Tibial nerve (tissue), 4 donors: ENCODE measurements around the gene PIGR. TPM values are rescaled to one million over a fixed set of nuclear protein-coding genes. Genes with fewer than 3 reads are reported as not detected.
"Not testable (repeated sequence)": the region's sequence is repeated elsewhere in the genome, so short reads cannot be mapped to it uniquely, and the experiment has no call there.

Experiments used
- DNase-seq, 2 donors: peaks; one replicate each; pipeline ENCODE4 v3.0.0-alpha.2; 2019; ENCODE audit warnings: low spot score in 2 of 2
- H3K27ac ChIP-seq, 4 donors: fragments of 200-600 bp; sonication (generic) in 3 of 4; one replicate each; pipeline ENCODE4 v1.5.1; 2017 to 2019; ENCODE audit warnings: mild to moderate bottlenecking in 1 of 4
- H3K27me3 ChIP-seq, 2 donors: fragments of 200-600 bp; sonication (generic) in 1 of 2; one replicate each; pipeline versions ENCODE4 v1.5.1 to v1.6.0; 2017 to 2019
- H3K36me3 ChIP-seq, 3 donors: fragments of 200-600 bp; sonication (generic); one replicate each; pipeline ENCODE4 v1.5.1; 2018 to 2019
- H3K4me1 ChIP-seq, 4 donors: fragments of 200-600 bp; sonication (generic) in 3 of 4; one replicate each; pipeline ENCODE4 v1.5.1; 2017 to 2019
- H3K4me3 ChIP-seq, 4 donors: fragments of 200-600 bp; sonication (generic) in 3 of 4; one replicate each; pipeline ENCODE4 v1.5.1; 2017 to 2019; ENCODE audit warnings: mild to moderate bottlenecking in 1 of 4, moderate library complexity in 1 of 4
- H3K9me3 ChIP-seq, 4 donors: fragments of 200-600 bp; sonication (generic) in 3 of 4; one replicate each; pipeline ENCODE4 v1.5.1; 2017 to 2019
- EP300 ChIP-seq, 2 donors: sonication (generic); formaldehyde crosslinking; IDR thresholded peaks; one replicate each; pipeline ENCODE4 v1.6.1; 2017; ENCODE audit warnings: antibody characterized with exemption in 2 of 2, mild to moderate bottlenecking in 1 of 2
- POLR2A ChIP-seq, 2 donors: fragments of 450-650 bp; IDR thresholded peaks; one replicate each; pipeline ENCODE4 v1.6.1; 2017; ENCODE audit warnings: antibody characterized with exemption in 2 of 2, mild to moderate bottlenecking in 2 of 2, moderate library complexity in 2 of 2
- WGBS, 2 donors: methylation state at CpG; one replicate each; pipeline ENCODE4 v1.1.5; 2018; 5-methylcytosine and 5-hydroxymethylcytosine counted together
- total RNA-seq, 4 donors: library from RNA; depleted of rRNA; stranded (reverse); fragments of >200 nt; gene quantifications; one replicate each; pipeline ENCODE4 v1.1.0, GENCODE V29; 2016
- TF ChIP-seq, protein P1 (sequence below), 5 experiments: fragments of 200-600 bp in 3 of 5; fragments of 450-650 bp in 2 of 5; sonication (generic) in 3 of 5; IDR thresholded peaks; one replicate each; pipeline ENCODE4 v1.5.1; 2016 to 2019; ENCODE audit warnings: antibody characterized with exemption in 5 of 5, mild to moderate bottlenecking in 3 of 5, moderate library complexity in 2 of 5

Gene PIGR
- total RNA-seq, 4 donors from 2014 or later, result 0.22 TPM; not detected in 3

DNA sequence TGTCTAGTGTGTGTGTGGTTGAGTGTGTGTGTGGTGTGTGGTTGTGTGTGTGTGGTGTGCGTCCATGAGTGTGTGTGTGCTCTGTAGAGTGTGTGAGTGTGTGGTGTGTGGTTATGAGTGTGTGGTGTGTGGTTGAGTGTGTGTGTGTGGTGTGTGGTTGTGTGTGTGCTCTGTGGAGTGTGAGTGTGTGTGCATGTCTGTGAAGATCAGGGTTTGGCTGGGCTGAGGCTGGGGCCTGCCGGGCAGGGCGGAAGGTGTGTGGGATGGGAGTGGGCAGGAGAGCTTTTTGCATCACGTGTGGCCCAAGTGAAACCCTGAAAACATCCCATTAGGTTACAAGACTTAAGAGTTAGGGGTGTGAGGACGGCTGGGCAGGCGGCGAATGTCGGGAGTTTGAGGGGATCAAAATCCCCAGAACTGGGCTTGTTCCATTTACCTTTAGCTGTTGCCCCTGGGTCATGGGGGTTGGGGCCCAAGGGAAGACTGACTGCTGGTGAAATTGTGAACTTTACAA lies 21.6 kb downstream of the PIGR start:
- H3K36me3 ChIP-seq, result no peaks in the 10 kb centered on the region
- peak overlapping the region in 1 of 4 donors; percentile 58 for H3K27ac ChIP-seq
- H3K27me3 ChIP-seq, result no peaks in the 10 kb centered on the region
- no peak overlapping the region for H3K4me3 ChIP-seq
- peaks cover 0 to 28% (median 0%) of the 10 kb centered on the region in 4 donors for H3K4me1 ChIP-seq
- TF ChIP-seq, protein P1, sequence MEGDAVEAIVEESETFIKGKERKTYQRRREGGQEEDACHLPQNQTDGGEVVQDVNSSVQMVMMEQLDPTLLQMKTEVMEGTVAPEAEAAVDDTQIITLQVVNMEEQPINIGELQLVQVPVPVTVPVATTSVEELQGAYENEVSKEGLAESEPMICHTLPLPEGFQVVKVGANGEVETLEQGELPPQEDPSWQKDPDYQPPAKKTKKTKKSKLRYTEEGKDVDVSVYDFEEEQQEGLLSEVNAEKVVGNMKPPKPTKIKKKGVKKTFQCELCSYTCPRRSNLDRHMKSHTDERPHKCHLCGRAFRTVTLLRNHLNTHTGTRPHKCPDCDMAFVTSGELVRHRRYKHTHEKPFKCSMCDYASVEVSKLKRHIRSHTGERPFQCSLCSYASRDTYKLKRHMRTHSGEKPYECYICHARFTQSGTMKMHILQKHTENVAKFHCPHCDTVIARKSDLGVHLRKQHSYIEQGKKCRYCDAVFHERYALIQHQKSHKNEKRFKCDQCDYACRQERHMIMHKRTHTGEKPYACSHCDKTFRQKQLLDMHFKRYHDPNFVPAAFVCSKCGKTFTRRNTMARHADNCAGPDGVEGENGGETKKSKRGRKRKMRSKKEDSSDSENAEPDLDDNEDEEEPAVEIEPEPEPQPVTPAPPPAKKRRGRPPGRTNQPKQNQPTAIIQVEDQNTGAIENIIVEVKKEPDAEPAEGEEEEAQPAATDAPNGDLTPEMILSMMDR (IDR thresholded peaks at IDR 0.05), result no peak
- no peak for TF ChIP-seq EP300 (IDR thresholded peaks at IDR 0.05)
- no peak for TF ChIP-seq POLR2A (IDR thresholded peaks at IDR 0.05)
- H3K9me3 ChIP-seq, result no peaks in the 10 kb centered on the region
- no peak for DNase-seq
- WGBS, 2 donors, result 69 to 75% methylated on average over 8 of the region's 8 CpGs

DNA sequence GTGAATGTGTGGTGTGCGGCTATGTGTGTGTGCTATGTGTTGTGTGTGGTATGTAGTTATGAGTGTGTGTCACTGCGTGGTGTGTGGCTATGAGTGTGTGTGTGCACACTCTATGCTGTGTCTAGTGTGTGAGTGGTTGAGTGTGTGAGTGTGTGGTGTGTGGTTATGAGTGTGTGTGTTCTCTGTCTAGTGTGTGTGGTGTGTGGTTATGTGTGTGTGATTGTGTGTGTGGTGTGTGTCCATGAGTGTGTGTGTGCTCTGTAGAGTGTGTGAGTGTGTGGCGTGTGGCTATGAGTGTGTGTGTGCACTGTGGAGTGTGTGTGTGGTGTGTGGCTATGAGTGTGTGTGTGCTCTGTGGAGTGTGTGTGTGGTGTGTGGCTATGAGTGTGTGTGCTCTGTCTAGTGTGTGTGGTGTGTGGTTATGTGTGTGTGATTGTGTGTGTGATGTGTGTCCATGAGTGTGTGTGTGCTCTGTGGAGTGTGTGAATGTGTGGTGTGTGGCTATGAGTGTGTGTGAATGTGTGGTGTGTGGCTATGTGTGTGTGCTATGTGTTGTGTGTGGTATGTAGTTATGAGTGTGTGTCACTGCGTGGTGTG lies 22.2 kb downstream of the PIGR start:
- Histone ChIP-seq H3K27ac (peak overlapping the region in 1 of 4 donors; percentile 58), H3K4me1 (peaks cover 0 to 25% (median 0%) of the 10 kb centered on the region in 4 donors)
- H3K36me3 ChIP-seq, H3K4me3 ChIP-seq, H3K27me3 ChIP-seq, DNase-seq, H3K9me3 ChIP-seq: not testable (repeated sequence)
- WGBS, 2 donors, result 85 to 88% methylated on average over 4 of the region's 4 CpGs

DNA sequence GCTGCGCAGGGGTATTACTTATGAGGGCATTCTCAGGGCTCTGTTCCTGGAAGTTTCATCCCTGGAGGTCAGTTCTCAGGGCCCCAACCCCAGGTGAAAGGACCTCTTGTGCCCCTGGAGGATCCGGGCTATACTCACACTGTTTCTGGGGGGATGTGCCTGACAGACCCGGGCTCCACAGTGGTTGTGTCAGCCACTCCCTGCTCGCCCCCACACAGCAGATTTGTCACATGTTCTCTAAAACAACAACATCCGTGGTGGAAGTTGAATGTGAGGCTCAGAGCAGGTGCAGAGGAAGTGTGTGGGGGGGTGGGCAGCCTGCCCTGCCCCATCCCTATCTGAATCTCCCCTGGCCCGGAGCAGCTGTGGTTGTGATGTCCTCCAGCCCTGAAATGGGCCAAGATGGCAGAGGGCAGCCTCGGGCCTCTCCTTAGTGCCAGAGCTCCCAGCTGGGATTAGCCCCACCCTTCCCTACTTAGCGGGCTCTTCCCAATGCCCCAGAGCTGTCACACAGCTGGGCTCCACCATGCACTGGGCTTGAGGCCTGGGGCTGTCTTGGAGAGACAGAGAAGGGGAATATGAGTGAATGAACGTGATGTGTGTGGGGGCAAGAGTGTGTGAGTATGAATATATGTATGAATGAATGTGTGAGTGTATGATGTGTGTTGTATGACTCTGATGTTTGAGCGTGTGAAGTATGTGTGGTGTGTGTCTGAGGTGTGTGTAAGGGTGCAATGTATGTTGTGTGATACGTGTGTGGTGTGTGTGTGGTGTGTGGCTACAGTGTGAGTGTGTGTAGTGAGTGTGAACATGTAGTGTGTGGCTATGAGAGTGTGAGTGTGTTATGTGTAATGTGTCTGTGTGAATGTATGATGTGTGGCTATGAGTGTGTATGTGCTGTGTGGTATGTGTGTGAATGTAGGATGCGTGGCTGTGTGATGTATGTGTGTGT lies 23.0 kb downstream of the PIGR start:
- DNase-seq, result no peak
- 53 to 65% methylated on average over 11 to 12 of the region's 12 CpGs for WGBS, 2 donors
- H3K27ac ChIP-seq, result peak overlapping the region in 2 of 4 donors; percentile 53 to 87
- no peaks in the 10 kb centered on the region for H3K27me3 ChIP-seq
- no peaks in the 10 kb centered on the region for H3K9me3 ChIP-seq
- H3K4me3 ChIP-seq, result no peak overlapping the region
- no peak for TF ChIP-seq EP300 (IDR thresholded peaks at IDR 0.05)
- TF ChIP-seq, protein P1 (IDR thresholded peaks at IDR 0.05), result no peak
- TF ChIP-seq POLR2A (IDR thresholded peaks at IDR 0.05), result no peak
- H3K36me3 ChIP-seq, result no peaks in the 10 kb centered on the region
- peaks cover 0 to 25% (median 0%) of the 10 kb centered on the region in 4 donors for H3K4me1 ChIP-seq

DNA sequence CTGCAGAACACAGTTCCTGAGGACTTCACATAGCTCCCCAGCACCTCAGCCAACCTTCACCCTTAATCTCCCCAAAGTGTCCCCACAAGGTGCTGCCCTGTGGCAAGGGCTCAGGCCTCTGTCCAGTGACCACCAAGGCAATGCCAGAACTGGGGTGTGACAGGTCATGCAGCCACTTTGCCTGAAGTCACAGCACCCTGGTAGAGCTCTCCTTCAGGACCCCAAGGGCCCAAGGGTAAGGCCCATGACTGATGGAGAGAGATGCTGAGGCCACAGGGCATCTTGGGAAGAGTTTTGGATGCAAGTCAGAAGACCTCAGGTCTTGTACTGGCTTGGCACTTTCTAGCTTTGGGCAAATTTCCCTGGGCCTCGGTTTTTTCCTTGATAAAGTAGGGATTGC lies 23.7 kb downstream of the PIGR start:
- H3K9me3 ChIP-seq, result no peaks in the 10 kb centered on the region
- 73 to 76% methylated on average over 1 of the region's 1 CpG for WGBS, 2 donors
- H3K4me1 ChIP-seq, result peaks cover 0 to 25% (median 0%) of the 10 kb centered on the region in 4 donors
- no peak for DNase-seq
- H3K36me3 ChIP-seq, result no peaks in the 10 kb centered on the region
- peak overlapping the region in 3 of 4 donors; percentile 14 to 87 (median 53) for H3K27ac ChIP-seq
- H3K27me3 ChIP-seq, result no peaks in the 10 kb centered on the region
- TF ChIP-seq EP300 (IDR thresholded peaks at IDR 0.05) (no peak), POLR2A (IDR thresholded peaks at IDR 0.05) (no peak)
- TF ChIP-seq, protein P1 (IDR thresholded peaks at IDR 0.05), result no peak
- H3K4me3 ChIP-seq, result no peak overlapping the region

DNA sequence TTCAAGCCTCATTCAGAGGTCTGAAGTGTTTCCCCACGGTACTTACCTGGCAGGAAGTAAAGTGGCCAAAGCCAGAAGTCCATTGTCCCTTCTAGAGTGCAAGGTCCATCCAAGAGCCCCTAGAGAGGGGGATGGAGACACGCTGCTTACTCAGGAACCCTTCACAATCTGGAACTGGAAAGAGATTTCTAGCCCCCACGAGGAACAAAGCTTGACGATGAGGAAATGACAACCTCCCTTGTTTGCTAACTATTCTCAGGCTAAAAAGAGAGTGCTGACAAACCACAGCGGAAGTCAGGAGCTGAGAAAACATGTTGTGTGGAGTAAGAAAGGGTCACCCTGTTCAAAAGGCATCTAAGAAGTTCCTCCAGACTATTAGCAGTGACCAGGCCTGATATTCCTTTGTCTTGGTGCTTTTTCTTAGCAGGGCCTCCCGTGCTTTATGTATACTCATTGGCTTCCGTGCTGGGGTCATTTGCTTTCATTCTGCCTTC lies 24.4 kb downstream of the PIGR start, which contains the start of gene FCMR:
Gene FCMR, minus strand, starts transcription at position 170 of the 494 bp plus-strand sequence. Its CDS starts 87 bp downstream, at position 83.
- Histone ChIP-seq H3K4me3 (peak within 1 kb of the TSS in 1 of 4 donors; percentile 44), H3K27me3 (no peaks in the 10 kb centered on the region), H3K4me1 (peaks cover 0 to 25% (median 0%) of the 10 kb centered on the region in 4 donors), H3K36me3 (no peaks in the 10 kb centered on the region), H3K9me3 (no peaks in the 10 kb centered on the region), H3K27ac (peak within 1 kb of the TSS in 3 of 4 donors; percentile 14 to 87 (median 53))
- 44 to 56% methylated on average over 7 of the region's 7 CpGs for WGBS, 2 donors
- TF ChIP-seq EP300 (IDR thresholded peaks at IDR 0.05), result peak; percentile 74 to 76
- no peak for TF ChIP-seq POLR2A (IDR thresholded peaks at IDR 0.05)
- DNase-seq, result peak in 1 of 2 donors; percentile 36
